ENCODE measurements around the gene CKS1B. TPM values are rescaled to one million over a fixed set of nuclear protein-coding genes. Genes with fewer than 3 reads are reported as not detected.

The CKS1B gene
- total and polyA plus RNA-seq, 4 donors = 32.4 to 57.9 (median 44.4) TPM

GRCh38 chr1:155002464-155003226 is 28.2 kb downstream of the CKS1B start, which contains the start of gene ZBTB7B:
Gene ZBTB7B, plus strand, starts transcription at chr1:155002802. Its CDS starts 11,859 bp downstream, at chr1:155014661.
- Histone ChIP-seq H3K9ac (ENCODE audit: low read depth in 1 of 2, low read length in 2 of 2) (peak within 1 kb of the TSS; percentile 89 to 96), H3K36me3 (ENCODE audit: control insufficient read depth in 4 of 4, insufficient read depth in 3 of 4, low read depth in 1 of 4, low read length in 3 of 4) (no peaks in the 10 kb centered on the region), H3K27me3 (ENCODE audit: control insufficient read depth in 4 of 4, insufficient read depth in 4 of 4, low read length in 3 of 4) (no peaks in the 10 kb centered on the region), H3K9me3 (ENCODE audit: control insufficient read depth in 4 of 4, low read length in 3 of 4) (no peaks in the 10 kb centered on the region), H3K4me1 (ENCODE audit: control insufficient read depth in 4 of 4, insufficient read depth in 4 of 4, low read length in 3 of 4) (peaks cover 24 to 61% (median 51%) of the 10 kb centered on the region in 4 donors), H3K27ac (ENCODE audit: low read depth in 1 of 2, low read length in 2 of 2) (peak within 1 kb of the TSS; percentile 97 to 99), H3K4me3 (ENCODE audit: low read depth in 1 of 3, low read length in 3 of 3) (peak within 1 kb of the TSS; percentile 73 to 94 (median 91))
- WGBS = under 1% methylated on average over 34 of the region's 35 CpGs
- TF ChIP-seq JUND (IDR thresholded peaks at IDR 0.05) = no peak
- TF ChIP-seq SP1 (IDR thresholded peaks at IDR 0.05) = no peak
- no peak for TF ChIP-seq FOXA1 (IDR thresholded peaks at IDR 0.05)
- no peak for TF ChIP-seq HNF4G (IDR thresholded peaks at IDR 0.05)
- TF ChIP-seq CTCF (IDR thresholded peaks at IDR 0.05; ENCODE audit: low read depth, low read length, missing input control) = no peak
- TF ChIP-seq RAD21 (IDR thresholded peaks at IDR 0.05) = no peak
- no peak for TF ChIP-seq EGR1 (IDR thresholded peaks at IDR 0.05; ENCODE audit: low read depth in 2 of 2)
- no peak for TF ChIP-seq GABPA (IDR thresholded peaks at IDR 0.05 in 1 of 2, conservative IDR thresholded peaks at IDR 0.05 in 1 of 2)
- no peak for TF ChIP-seq YY1 (IDR thresholded peaks at IDR 0.05)
- DNase-seq (ENCODE audit: low spot score) = no peak

GRCh38 chr1:155003227-155003765 is 28.8 kb downstream of the CKS1B start:
- Histone ChIP-seq H3K27me3 (ENCODE audit: control insufficient read depth in 4 of 4, insufficient read depth in 4 of 4, low read length in 3 of 4) (no peaks in the 10 kb centered on the region), H3K4me1 (ENCODE audit: control insufficient read depth in 4 of 4, insufficient read depth in 4 of 4, low read length in 3 of 4) (peaks cover 30 to 67% (median 55%) of the 10 kb centered on the region in 4 donors), H3K4me3 (ENCODE audit: low read depth in 1 of 3, low read length in 3 of 3) (peak overlapping the region; percentile 73 to 94 (median 91)), H3K9ac (ENCODE audit: low read depth in 1 of 2, low read length in 2 of 2) (peak overlapping the region; percentile 89 to 96), H3K36me3 (ENCODE audit: control insufficient read depth in 4 of 4, insufficient read depth in 3 of 4, low read depth in 1 of 4, low read length in 3 of 4) (no peaks in the 10 kb centered on the region), H3K9me3 (ENCODE audit: control insufficient read depth in 4 of 4, low read length in 3 of 4) (no peaks in the 10 kb centered on the region), H3K27ac (ENCODE audit: low read depth in 1 of 2, low read length in 2 of 2) (peak overlapping the region; percentile 87 to 99)
- TF ChIP-seq RXRA (IDR thresholded peaks at IDR 0.05) (no peak), EGR1 (IDR thresholded peaks at IDR 0.05; ENCODE audit: low read depth in 2 of 2) (no peak), RAD21 (IDR thresholded peaks at IDR 0.05) (no peak), SP1 (IDR thresholded peaks at IDR 0.05) (no peak), FOXA2 (IDR thresholded peaks at IDR 0.05) (no peak), HNF4A (conservative IDR thresholded peaks at IDR 0.05) (no peak), ATF3 (IDR thresholded peaks at IDR 0.05) (no peak), NR2F2 (IDR thresholded peaks at IDR 0.05) (no peak), TAF1 (conservative IDR thresholded peaks at IDR 0.05) (no peak), HNF4G (IDR thresholded peaks at IDR 0.05) (no peak), MAX (IDR thresholded peaks at IDR 0.05) (no peak), FOXA1 (IDR thresholded peaks at IDR 0.05) (no peak)
- TF ChIP-seq, protein P1, sequence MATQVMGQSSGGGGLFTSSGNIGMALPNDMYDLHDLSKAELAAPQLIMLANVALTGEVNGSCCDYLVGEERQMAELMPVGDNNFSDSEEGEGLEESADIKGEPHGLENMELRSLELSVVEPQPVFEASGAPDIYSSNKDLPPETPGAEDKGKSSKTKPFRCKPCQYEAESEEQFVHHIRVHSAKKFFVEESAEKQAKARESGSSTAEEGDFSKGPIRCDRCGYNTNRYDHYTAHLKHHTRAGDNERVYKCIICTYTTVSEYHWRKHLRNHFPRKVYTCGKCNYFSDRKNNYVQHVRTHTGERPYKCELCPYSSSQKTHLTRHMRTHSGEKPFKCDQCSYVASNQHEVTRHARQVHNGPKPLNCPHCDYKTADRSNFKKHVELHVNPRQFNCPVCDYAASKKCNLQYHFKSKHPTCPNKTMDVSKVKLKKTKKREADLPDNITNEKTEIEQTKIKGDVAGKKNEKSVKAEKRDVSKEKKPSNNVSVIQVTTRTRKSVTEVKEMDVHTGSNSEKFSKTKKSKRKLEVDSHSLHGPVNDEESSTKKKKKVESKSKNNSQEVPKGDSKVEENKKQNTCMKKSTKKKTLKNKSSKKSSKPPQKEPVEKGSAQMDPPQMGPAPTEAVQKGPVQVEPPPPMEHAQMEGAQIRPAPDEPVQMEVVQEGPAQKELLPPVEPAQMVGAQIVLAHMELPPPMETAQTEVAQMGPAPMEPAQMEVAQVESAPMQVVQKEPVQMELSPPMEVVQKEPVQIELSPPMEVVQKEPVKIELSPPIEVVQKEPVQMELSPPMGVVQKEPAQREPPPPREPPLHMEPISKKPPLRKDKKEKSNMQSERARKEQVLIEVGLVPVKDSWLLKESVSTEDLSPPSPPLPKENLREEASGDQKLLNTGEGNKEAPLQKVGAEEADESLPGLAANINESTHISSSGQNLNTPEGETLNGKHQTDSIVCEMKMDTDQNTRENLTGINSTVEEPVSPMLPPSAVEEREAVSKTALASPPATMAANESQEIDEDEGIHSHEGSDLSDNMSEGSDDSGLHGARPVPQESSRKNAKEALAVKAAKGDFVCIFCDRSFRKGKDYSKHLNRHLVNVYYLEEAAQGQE (IDR thresholded peaks at IDR 0.05) = no peak
- WGBS = under 1% methylated on average over 37 of the region's 37 CpGs
- peak; percentile 55 for DNase-seq (ENCODE audit: low spot score)
